ENCODE data around the gene PDZD2. TPM values are rescaled to one million over a fixed set of nuclear protein-coding genes. Genes with fewer than 3 reads are reported as not detected.

The PDZD2 gene
- total RNA-seq, 1 experiment from 2014 or later = 2.2 TPM

DNA sequence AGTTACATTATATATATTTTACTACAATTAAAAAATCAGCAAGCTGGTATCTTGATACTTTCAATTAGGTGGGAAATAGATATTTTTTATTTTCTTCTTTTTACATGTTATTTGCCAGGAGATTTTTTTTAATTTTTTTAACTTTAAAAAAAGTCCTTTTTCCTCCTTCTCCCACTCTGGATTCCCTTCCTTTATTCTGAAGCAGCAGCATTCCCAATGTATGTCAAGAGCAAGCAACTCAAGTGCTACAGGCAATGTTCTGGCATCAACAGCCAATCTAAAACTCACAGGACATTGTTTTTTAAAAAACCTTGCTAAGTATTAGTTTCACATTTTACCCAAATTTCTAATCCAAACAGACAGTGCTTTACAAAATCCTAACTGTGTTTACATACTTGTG, 493.8 kb downstream of the PDZD2 start:
- POLR2A ChIA-PET (ENCODE audit: low non-redundant PET) = interaction anchor here (0.6 kb wide), 1 partner anchor 32 kb away, joined by 4 read pairs; no protein-coding TSS in a partner anchor
- no peak overlapping the region for H3K4me3 ChIP-seq (ENCODE audit: low read depth, low read length, poor library complexity, severe bottlenecking)
- no peaks in the 10 kb centered on the region for H3K27me3 ChIP-seq (replicated peaks; ENCODE audit: insufficient read depth, low read depth, low read length, poor library complexity)
- no peak for DNase-seq (ENCODE audit: low spot score)
- TF ChIP-seq, protein P1, sequence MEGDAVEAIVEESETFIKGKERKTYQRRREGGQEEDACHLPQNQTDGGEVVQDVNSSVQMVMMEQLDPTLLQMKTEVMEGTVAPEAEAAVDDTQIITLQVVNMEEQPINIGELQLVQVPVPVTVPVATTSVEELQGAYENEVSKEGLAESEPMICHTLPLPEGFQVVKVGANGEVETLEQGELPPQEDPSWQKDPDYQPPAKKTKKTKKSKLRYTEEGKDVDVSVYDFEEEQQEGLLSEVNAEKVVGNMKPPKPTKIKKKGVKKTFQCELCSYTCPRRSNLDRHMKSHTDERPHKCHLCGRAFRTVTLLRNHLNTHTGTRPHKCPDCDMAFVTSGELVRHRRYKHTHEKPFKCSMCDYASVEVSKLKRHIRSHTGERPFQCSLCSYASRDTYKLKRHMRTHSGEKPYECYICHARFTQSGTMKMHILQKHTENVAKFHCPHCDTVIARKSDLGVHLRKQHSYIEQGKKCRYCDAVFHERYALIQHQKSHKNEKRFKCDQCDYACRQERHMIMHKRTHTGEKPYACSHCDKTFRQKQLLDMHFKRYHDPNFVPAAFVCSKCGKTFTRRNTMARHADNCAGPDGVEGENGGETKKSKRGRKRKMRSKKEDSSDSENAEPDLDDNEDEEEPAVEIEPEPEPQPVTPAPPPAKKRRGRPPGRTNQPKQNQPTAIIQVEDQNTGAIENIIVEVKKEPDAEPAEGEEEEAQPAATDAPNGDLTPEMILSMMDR (conservative IDR thresholded peaks at IDR 0.05; ENCODE audit: low read depth, low read length) = no peak
- no peak for TF ChIP-seq EZH2 (IDR thresholded peaks at IDR 0.05; ENCODE audit: borderline replicate concordance, low read depth, low read length, poor library complexity, severe bottlenecking)
- BruUV-seq (replicated peaks) = TSS peak; percentile 13
- intact Hi-C loops (cut with micrococcal nuclease; ENCODE audit: unreplicated experiment) = no loop called here
- no peak overlapping the region for H3K27ac ChIP-seq (ENCODE audit: low read depth, low read length, poor library complexity, severe bottlenecking)
- H3K9me3 ChIP-seq (ENCODE audit: low read depth, low read length, poor library complexity, severe bottlenecking) = no peaks in the 10 kb centered on the region
- peaks cover 16% of the 10 kb centered on the region for H3K36me3 ChIP-seq (ENCODE audit: insufficient read depth, low read length, poor library complexity, severe bottlenecking)
- CTCF ChIA-PET = interaction anchor here (0.6 kb wide), 1 partner anchor 394 kb away, joined by 3 read pairs; no protein-coding TSS in a partner anchor
- peaks cover 22% of the 10 kb centered on the region for H3K4me1 ChIP-seq (ENCODE audit: insufficient read depth, low read length, poor library complexity, severe bottlenecking)

DNA sequence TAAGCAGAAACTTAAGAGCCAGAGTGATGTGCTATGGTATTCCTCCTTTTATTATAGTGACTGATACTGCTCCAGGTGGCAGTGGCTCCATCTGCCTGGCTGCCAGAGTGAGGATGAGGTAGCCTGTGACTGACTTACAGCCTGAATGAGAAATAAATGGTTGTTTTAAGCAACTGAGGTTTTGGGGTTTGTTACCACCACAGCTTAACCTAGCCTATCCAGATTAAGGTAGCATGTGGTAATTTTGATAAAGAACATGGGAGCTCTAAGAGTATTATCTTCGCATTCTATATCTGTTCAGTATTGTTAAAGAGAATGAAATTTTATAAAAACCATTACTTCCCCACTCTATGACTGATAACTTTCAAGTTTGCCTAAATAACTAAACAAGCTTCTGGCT, 496.2 kb downstream of the PDZD2 start:
- CTCF ChIA-PET = no interaction called here
- TF ChIP-seq EZH2 (IDR thresholded peaks at IDR 0.05; ENCODE audit: borderline replicate concordance, low read depth, low read length, poor library complexity, severe bottlenecking) = no peak
- TF ChIP-seq, protein P1 (conservative IDR thresholded peaks at IDR 0.05; ENCODE audit: low read depth, low read length) = no peak
- POLR2A ChIA-PET (ENCODE audit: low non-redundant PET) = no interaction called here
- Histone ChIP-seq H3K27ac (ENCODE audit: low read depth, low read length, poor library complexity, severe bottlenecking) (no peak overlapping the region), H3K4me1 (ENCODE audit: insufficient read depth, low read length, poor library complexity, severe bottlenecking) (peaks cover 36% of the 10 kb centered on the region), H3K36me3 (ENCODE audit: insufficient read depth, low read length, poor library complexity, severe bottlenecking) (peaks cover 15% of the 10 kb centered on the region), H3K4me3 (ENCODE audit: low read depth, low read length, poor library complexity, severe bottlenecking) (no peak overlapping the region), H3K9me3 (ENCODE audit: low read depth, low read length, poor library complexity, severe bottlenecking) (no peaks in the 10 kb centered on the region), H3K27me3 (replicated peaks; ENCODE audit: insufficient read depth, low read depth, low read length, poor library complexity) (no peaks in the 10 kb centered on the region)
- intact Hi-C loops (cut with micrococcal nuclease; ENCODE audit: unreplicated experiment) = no loop called here
- no TSS peak for BruUV-seq (replicated peaks)
- DNase-seq (ENCODE audit: low spot score) = no peak

DNA sequence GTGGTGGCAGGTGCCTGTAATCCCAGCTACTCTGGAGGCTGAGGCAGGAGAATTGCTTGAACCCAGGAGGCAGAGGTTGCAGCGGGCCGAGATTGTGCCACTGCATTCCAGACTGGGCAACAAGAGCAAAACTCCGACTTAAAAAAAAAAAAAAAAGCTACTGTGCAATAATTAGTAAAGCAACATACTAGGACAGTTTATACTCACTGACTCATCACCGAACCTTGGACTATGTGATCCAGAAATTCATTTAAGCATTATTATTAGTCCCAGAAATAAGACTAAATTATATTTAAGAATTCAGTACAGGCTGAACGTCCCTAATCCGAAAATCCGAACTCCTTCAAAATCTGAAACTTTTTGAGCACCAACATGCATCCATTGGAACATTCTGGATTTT, 497.4 kb downstream of the PDZD2 start:
- Histone ChIP-seq H3K36me3 (ENCODE audit: insufficient read depth, low read length, poor library complexity, severe bottlenecking) (peaks cover 15% of the 10 kb centered on the region), H3K9me3 (ENCODE audit: low read depth, low read length, poor library complexity, severe bottlenecking) (no peaks in the 10 kb centered on the region), H3K4me3 (ENCODE audit: low read depth, low read length, poor library complexity, severe bottlenecking) (no peak overlapping the region), H3K4me1 (ENCODE audit: insufficient read depth, low read length, poor library complexity, severe bottlenecking) (peaks cover 31% of the 10 kb centered on the region), H3K27ac (ENCODE audit: low read depth, low read length, poor library complexity, severe bottlenecking) (no peak overlapping the region), H3K27me3 (replicated peaks; ENCODE audit: insufficient read depth, low read depth, low read length, poor library complexity) (no peaks in the 10 kb centered on the region)
- no peak for DNase-seq (ENCODE audit: low spot score)
- ChIA-PET POLR2A (ENCODE audit: low non-redundant PET) (interaction anchor here (0.6 kb wide), 1 partner anchor 17 kb away, joined by 4 read pairs; no protein-coding TSS in a partner anchor), CTCF (no interaction called here)
- intact Hi-C loops (cut with micrococcal nuclease; ENCODE audit: unreplicated experiment) = no loop called here
- TF ChIP-seq, protein P1 (conservative IDR thresholded peaks at IDR 0.05; ENCODE audit: low read depth, low read length) = no peak
- TF ChIP-seq EZH2 (IDR thresholded peaks at IDR 0.05; ENCODE audit: borderline replicate concordance, low read depth, low read length, poor library complexity, severe bottlenecking) = no peak
- BruUV-seq (replicated peaks) = no TSS peak
